ENCODE measurements around the gene METTL21A.

DNA sequence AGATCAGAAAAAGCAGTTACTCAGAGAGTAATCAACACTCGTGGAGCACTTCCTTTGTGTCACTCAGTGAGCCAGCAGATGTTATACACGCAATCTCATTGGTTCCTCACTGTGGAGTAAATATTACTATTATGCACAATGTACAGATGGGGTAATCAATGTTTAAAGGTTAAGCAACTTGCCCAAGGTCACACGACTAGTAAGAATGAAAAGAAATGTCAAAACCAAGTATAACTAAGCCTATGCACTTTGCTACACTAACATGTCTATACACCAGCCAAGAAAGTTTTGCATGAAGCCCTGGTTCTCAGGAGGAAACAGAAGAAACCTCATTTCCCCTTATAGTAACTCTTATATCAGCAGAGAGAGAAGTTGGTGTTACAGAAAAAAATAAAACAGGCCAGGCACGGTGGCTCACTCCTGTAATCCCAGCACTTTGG is 5.4 kb downstream of the METTL21A start:
- TF ChIP-seq MAFK (IDR thresholded peaks at IDR 0.05; ENCODE audit: low read depth, low read length): no peak
- TF ChIP-seq, protein P1, sequence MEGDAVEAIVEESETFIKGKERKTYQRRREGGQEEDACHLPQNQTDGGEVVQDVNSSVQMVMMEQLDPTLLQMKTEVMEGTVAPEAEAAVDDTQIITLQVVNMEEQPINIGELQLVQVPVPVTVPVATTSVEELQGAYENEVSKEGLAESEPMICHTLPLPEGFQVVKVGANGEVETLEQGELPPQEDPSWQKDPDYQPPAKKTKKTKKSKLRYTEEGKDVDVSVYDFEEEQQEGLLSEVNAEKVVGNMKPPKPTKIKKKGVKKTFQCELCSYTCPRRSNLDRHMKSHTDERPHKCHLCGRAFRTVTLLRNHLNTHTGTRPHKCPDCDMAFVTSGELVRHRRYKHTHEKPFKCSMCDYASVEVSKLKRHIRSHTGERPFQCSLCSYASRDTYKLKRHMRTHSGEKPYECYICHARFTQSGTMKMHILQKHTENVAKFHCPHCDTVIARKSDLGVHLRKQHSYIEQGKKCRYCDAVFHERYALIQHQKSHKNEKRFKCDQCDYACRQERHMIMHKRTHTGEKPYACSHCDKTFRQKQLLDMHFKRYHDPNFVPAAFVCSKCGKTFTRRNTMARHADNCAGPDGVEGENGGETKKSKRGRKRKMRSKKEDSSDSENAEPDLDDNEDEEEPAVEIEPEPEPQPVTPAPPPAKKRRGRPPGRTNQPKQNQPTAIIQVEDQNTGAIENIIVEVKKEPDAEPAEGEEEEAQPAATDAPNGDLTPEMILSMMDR (conservative IDR thresholded peaks at IDR 0.05; ENCODE audit: low read depth, low read length): no peak
- no peak for TF ChIP-seq POLR2A (IDR thresholded peaks at IDR 0.05; ENCODE audit: low read depth, low read length)
- TF ChIP-seq CEBPB (IDR thresholded peaks at IDR 0.05; ENCODE audit: low read depth, low read length): no peak
- no peak for TF ChIP-seq RFX5 (IDR thresholded peaks at IDR 0.05; ENCODE audit: low read depth, low read length)
- TF ChIP-seq USF2 (IDR thresholded peaks at IDR 0.05; ENCODE audit: low read depth, low read length): no peak
- no peak for TF ChIP-seq BHLHE40 (IDR thresholded peaks at IDR 0.05; ENCODE audit: low read depth, low read length)
